Muscle layer of duodenum (tissue), 2 donors: ENCODE results near the gene CEP104.

Experiments
- H3K27ac ChIP-seq: one replicate; pipeline ENCODE4 v1.7.0; 2013; ENCODE audit warnings: mild to moderate bottlenecking, low read length
- H3K27me3 ChIP-seq: one replicate; pipeline ENCODE4 v1.7.0; 2013; ENCODE audit warnings: low read depth, mild to moderate bottlenecking, control low read depth, low read length
- H3K36me3 ChIP-seq, 2 donors: one replicate each; pipeline ENCODE4 v1.7.0; 2013; ENCODE audit warnings: low read length in 2 of 2, control low read depth in 1 of 2, mild to moderate bottlenecking in 1 of 2; ENCODE audit not compliant: insufficient read depth in 2 of 2, control insufficient read depth in 1 of 2
- H3K4me1 ChIP-seq, 2 donors: one replicate each; pipeline ENCODE4 v1.7.0; 2013; ENCODE audit warnings: low read length in 2 of 2, mild to moderate bottlenecking in 2 of 2, control low read depth in 1 of 2, moderate library complexity in 1 of 2; ENCODE audit not compliant: insufficient read depth in 2 of 2, control insufficient read depth in 1 of 2
- H3K4me3 ChIP-seq, 2 donors: one replicate each; pipeline ENCODE4 v1.7.0; 2013; ENCODE audit warnings: low read length in 2 of 2, low read depth in 1 of 2, mild to moderate bottlenecking in 1 of 2
- H3K9me3 ChIP-seq, 2 donors: one replicate each; pipeline ENCODE4 v1.7.0; 2013; ENCODE audit warnings: low read length in 2 of 2, control low read depth in 1 of 2, mild to moderate bottlenecking in 1 of 2; ENCODE audit not compliant: control insufficient read depth in 1 of 2
- donor health status: healthy.

The CEP104 gene

DNA sequence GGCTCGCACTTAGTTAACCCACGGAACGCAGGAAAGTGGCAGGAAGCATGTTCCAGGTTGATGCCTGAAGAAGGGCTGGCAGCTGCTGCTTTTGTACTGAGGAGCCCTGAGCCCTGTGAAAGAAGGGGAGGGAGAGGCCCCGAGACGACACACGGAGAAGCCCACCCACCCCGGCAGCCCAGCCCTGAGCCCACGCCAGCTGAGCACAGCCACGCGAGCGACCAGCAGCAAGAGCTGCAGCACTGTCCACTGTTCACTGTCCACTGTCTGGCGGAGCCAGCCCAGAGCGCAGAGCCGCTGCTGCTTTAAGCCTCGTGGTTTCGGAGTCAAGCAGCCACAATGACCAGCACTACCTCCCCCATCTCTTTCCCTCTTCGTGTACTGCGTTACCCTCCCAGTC is 66.1 kb downstream of the CEP104 start:
- H3K4me1 ChIP-seq, result peaks cover 8 to 35% of the 10 kb centered on the region in 2 donors
- H3K4me3 ChIP-seq, result no peak overlapping the region
- H3K27ac ChIP-seq, result no peak overlapping the region
- H3K27me3 ChIP-seq, result no peaks in the 10 kb centered on the region
- H3K36me3 ChIP-seq, result peaks cover 16 to 41% of the 10 kb centered on the region in 2 donors
- H3K9me3 ChIP-seq, result no peaks in the 10 kb centered on the region

DNA sequence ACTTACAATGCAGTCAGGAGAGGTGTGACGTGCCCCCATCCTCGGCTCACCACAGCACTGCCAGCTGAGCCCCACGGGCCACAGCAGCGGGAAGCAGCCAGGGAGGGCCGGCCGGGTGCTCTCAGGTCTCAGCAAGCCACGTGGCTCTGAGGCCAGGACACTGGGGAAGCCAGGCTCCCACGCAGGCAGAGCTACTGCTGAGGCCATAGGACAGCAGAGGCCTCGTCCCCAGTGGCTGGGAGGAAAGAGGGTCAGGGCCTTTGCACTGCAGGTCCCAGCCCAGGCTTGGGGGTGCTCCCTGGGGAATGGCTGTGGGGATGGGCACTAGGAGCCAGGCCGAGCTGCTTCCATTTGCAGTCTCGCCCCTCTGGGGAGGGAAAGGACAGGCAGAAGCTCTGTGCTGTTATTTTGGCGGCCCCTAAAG is 66.5 kb downstream of the CEP104 start:
- Histone ChIP-seq H3K27me3 (no peaks in the 10 kb centered on the region), H3K27ac (no peak overlapping the region), H3K9me3 (no peaks in the 10 kb centered on the region), H3K4me1 (peaks cover 8 to 33% of the 10 kb centered on the region in 2 donors), H3K4me3 (no peak overlapping the region), H3K36me3 (peaks cover 16 to 45% of the 10 kb centered on the region in 2 donors)

GRCh38 chr1:3789421-3790300 is 67.3 kb downstream of the CEP104 start:
- H3K27ac ChIP-seq, result no peak overlapping the region
- no peaks in the 10 kb centered on the region for H3K27me3 ChIP-seq
- H3K36me3 ChIP-seq, result peaks cover 16 to 54% of the 10 kb centered on the region in 2 donors
- no peak overlapping the region for H3K4me3 ChIP-seq
- peaks cover 3 to 24% of the 10 kb centered on the region in 2 donors for H3K4me1 ChIP-seq
- H3K9me3 ChIP-seq, result no peaks in the 10 kb centered on the region

GRCh38 chr1:3788756-3789420 is 68.1 kb downstream of the CEP104 start:
- H3K36me3 ChIP-seq, result peaks cover 16 to 61% of the 10 kb centered on the region in 2 donors
- H3K4me1 ChIP-seq, result peaks cover 0 to 17% of the 10 kb centered on the region in 2 donors
- no peak overlapping the region for H3K27ac ChIP-seq
- H3K4me3 ChIP-seq, result no peak overlapping the region
- no peaks in the 10 kb centered on the region for H3K9me3 ChIP-seq
- no peaks in the 10 kb centered on the region for H3K27me3 ChIP-seq

DNA sequence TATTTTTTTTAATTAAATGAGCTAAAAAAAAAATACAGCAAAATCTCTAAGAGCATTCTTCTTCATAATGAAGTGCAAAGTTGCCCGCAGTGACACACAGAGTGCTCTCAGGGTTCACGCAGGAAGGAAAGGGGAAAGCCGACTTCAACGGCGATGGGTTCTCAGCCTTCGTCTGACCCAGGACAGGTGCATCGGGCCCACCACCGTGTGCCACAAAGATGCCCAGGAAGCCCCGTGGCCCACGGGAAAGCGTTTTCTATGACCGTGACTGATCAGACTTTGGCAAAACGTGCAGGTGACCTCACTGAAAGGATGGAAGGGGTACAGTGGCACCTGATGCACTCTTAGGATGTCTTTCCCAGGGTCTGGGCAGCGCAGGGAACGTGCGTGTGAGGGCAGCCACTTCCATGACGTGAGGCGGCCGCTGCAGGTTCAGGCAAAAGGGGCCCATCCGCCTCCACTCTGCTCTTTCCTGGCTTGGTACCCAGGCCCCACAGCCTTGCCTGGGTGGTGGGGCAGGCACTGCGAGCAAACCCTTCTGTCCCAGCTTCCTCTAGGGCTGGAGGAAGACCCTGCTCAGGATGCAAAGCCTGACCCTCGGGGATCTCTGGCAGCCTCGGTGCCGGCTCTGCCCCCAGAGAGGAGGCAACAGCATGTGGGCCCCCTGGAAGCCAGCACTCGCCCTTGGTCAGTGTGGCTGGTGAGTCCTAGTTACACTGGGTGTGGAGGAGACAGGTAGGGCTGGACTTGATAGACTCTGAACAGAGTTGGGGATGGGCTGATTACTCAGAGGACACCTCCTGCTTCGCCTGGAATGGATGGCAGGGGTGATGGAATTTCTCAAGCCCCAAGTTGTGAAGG is 69.0 kb downstream of the CEP104 start:
- Histone ChIP-seq H3K4me3 (no peak overlapping the region), H3K27ac (no peak overlapping the region), H3K36me3 (peaks cover 16 to 70% of the 10 kb centered on the region in 2 donors), H3K4me1 (peaks cover 0 to 8% of the 10 kb centered on the region in 2 donors), H3K9me3 (no peaks in the 10 kb centered on the region), H3K27me3 (no peaks in the 10 kb centered on the region)

DNA sequence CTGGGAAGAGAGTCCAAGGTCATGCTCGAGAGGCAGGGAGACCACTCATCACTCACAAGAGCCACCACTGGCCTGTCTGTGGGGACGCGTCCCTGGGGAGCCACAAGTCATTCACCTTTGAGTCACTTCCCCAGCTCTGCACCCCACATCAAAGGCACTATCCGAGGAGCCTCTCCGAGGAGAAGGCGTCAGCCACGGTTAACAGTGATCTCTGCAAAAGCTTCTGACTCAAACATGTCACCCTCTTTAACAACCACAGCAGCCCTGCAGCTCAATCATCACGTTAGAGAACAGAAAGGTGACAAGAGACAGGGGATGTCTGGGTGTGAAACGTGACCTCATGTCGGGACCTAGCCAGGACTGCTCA is 69.7 kb downstream of the CEP104 start:
- no peaks in the 10 kb centered on the region for H3K27me3 ChIP-seq
- no peaks in the 10 kb centered on the region for H3K9me3 ChIP-seq
- H3K4me3 ChIP-seq, result no peak overlapping the region
- peaks cover 22 to 76% of the 10 kb centered on the region in 2 donors for H3K36me3 ChIP-seq
- H3K4me1 ChIP-seq, result peaks cover 0 to 6% of the 10 kb centered on the region in 2 donors
- H3K27ac ChIP-seq, result no peak overlapping the region

GRCh38 chr1:3786468-3787348 is 70.3 kb downstream of the CEP104 start:
- Histone ChIP-seq H3K4me1 (peaks cover 0 to 6% of the 10 kb centered on the region in 2 donors), H3K27me3 (no peaks in the 10 kb centered on the region), H3K36me3 (peaks cover 27 to 82% of the 10 kb centered on the region in 2 donors), H3K9me3 (no peaks in the 10 kb centered on the region), H3K27ac (no peak overlapping the region), H3K4me3 (no peak overlapping the region)

DNA sequence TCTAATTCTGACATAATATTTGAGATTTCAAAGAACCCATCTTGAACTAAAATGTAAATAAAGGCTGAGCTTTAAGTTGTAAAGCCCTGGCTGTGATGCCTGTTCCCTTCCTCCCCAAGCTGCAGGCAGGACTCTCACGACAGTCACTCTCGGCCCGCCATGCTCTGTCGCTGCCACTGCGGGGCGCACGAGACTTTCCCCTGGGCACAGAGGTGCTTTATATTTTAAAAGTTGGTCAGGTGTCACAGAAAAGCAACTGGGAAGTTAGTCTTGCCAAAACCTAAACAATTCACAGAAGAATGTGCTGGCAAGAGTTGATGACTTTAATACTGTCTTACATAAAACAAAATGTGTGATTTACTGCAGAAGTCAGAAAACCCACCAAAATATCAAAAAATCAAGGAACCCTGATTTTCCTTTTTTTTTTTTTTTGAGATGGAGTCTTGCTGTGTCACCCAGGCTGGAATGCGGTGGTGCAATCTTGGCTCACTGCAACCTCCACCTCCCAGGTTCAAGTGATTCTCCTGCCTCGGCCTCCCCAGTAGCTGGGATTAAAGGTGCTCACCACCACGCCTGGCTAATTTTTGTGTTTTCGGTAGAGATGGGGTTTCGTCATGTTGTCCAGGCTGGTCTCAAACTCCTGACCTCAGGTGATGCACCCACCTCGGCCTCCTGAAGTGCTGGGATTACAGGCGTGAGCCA is 71.4 kb downstream of the CEP104 start:
- Histone ChIP-seq H3K27me3 (no peaks in the 10 kb centered on the region), H3K27ac (no peak overlapping the region), H3K4me3 (no peak overlapping the region), H3K4me1 (peaks cover 0 to 3% of the 10 kb centered on the region in 2 donors), H3K9me3 (no peaks in the 10 kb centered on the region), H3K36me3 (peaks cover 35 to 91% of the 10 kb centered on the region in 2 donors)

- peaks cover 38 to 91% of the 10 kb centered on the region in 2 donors for H3K36me3 ChIP-seq
- H3K27ac ChIP-seq, result no peak overlapping the region
- H3K4me3 ChIP-seq, result no peak overlapping the region
- H3K4me1 ChIP-seq, result no peaks in the 10 kb centered on the region
- H3K9me3 ChIP-seq, result no peaks in the 10 kb centered on the region
- H3K27me3 ChIP-seq, result no peaks in the 10 kb centered on the region
Measured at GRCh38 chr1:3785045-3785444, 72.0 kb downstream of the CEP104 start.
